Superior temporal gyrus (tissue), 1 donor: ENCODE data around the gene GDI2.

Experiments
- DNase-seq: peaks from one replicate; pipeline ENCODE4 v3.0.0-alpha.2; 2016; ENCODE audit errors: extremely low spot score

Gene GDI2

GRCh38 chr10:5743736-5744135 is 69.5 kb downstream of the GDI2 start:
- DNase-seq: no peak

GRCh38 chr10:5742116-5742515 is 71.1 kb downstream of the GDI2 start:
- no peak for DNase-seq

GRCh38 chr10:5741276-5741675 is 72.0 kb downstream of the GDI2 start:
- no peak for DNase-seq

GRCh38 chr10:5738427-5738826 is 74.8 kb downstream of the GDI2 start:
- no peak for DNase-seq

DNA sequence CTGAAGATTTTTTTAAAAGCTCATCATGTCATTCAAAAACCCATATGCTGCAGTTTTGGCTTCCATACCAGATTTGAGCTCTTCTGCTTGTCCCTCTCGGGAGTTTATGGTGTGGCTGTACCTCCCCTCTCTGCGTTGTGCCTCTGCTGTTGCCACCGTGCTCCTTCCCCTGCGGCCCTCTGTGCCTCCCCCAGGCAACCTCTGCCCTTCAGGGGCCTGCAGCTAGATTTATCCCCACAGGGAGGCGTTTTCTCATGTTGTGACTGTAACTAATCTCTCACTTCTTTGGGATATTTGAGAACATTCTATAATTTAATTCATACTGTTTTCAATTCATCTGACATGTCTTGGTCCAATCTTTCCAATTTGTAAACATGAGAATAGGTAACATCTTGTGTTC is 75.9 kb downstream of the GDI2 start:
- no peak for DNase-seq

DNA sequence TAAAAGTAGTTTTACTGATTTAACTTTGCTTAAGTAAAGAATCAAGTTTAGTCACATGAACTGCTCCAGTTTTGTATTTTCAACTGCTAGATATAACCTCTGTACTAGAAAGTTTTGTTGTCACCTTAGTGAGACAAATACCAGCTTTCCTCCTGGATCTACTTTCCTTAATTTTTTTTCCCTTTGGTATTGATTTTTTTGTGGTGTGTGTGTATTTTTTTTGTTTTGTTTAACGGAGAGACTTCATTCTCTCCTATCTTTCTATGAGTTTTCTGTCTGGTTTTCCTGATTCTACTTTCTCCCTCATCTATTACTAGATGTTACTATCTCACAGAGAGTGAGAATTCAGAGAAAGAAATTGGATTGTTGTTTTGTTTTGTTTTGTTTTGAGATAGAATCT is 76.6 kb downstream of the GDI2 start:
- DNase-seq: no peak

DNA sequence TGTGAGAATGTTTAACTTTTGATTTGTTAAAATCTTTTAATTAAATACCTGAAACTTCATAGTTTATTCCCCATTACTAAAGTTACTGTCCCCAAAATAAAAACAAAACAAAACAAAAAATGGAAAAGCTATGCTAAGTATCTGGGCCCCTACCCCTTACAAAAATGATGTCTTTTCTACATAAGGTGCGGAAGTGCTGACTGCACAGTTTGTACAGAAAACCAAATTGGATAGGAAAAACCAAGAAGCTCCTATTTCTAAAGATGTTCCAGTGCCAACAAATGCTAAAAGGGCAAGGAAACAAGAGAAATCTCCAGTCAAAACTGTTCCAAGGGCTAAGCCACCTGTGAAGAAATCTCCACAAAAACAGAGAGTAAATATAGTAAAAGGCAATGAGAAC is 78.1 kb downstream of the GDI2 start:
- DNase-seq: no peak

GRCh38 chr10:5732141-5732540 is 81.1 kb downstream of the GDI2 start:
- no peak for DNase-seq

DNA sequence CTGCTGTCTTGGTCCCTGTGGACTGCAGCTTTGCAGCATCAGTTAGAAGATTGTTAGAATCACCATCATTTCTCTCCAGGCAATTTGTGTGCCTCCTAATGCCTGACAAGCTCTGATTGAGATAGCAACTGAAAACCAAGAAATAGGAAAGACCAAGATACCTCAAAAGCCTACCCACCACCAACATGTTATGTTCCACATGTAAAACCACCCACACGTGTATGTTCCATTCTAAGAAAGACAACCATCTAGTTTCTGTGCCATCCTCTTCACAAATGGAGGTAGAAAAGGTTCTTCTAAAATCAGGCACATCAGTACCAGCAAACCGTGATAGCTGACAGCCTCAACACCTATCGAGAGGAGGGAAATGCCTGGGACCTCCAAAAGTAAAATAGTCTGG is 81.7 kb downstream of the GDI2 start:
- DNase-seq: no peak

DNA sequence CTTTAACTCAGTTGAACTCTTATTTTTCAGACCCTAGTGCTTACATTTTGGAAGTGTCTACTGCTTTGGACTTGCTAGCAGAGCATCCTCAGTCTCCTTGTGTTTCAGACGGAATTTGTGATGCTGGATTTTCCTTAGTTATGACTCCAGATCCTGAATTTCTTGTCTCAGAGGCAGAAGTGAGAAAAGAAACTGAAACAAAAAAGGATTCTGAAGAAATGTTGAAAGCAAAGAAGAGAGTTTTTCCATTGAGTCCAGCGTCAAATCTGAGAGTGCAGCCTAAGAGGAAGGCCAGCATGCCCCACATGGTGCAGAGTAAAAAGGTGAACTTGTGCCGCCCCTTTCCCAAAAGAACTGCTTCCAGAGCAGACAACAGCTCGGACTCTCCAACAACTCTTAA is 82.5 kb downstream of the GDI2 start:
- DNase-seq: no peak

- DNase-seq: no peak
Measured at GRCh38 chr10:5723692-5724091, 89.5 kb downstream of the GDI2 start.

- DNase-seq: no peak
Measured at GRCh38 chr10:5720182-5720581, 93.1 kb downstream of the GDI2 start.

DNA sequence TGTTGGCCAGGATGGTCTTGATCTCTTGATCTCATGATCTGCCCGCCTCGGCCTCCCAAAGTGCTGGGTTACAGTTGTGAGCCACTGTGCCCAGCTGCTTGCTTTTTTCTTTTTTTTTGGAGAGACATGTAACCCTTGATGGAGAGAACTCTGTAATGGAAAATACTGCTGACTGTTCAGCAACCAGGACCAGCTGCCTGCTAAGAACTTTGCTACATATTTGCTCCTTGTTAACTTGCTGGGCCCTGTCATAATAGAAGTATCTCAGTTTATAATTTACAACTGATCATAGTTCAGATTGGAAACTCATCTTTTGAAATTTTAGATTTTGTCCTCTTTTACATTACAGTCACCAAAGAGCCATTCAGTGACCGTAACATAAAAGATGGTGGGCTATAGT is 93.7 kb downstream of the GDI2 start:
- no peak for DNase-seq
